Non-pigmented ciliary epithelial cell (primary cell): ENCODE measurements around the gene GATD1.

ENCODE experiments used
- DNase-seq: peaks from one replicate; pipeline ENCODE4 v3.0.0-alpha.2; 2010; ENCODE audit warnings: low read depth

The GATD1 gene

GRCh38 chr11:795634-796564, 18.6 kb upstream of the GATD1 start:
- DNase-seq = no peak

GRCh38 chr11:794766-795633, 17.7 kb upstream of the GATD1 start:
- DNase-seq = no peak

GRCh38 chr11:794013-794765, 16.9 kb upstream of the GATD1 start:
- no peak for DNase-seq

- DNase-seq = no peak
Measured at GRCh38 chr11:793556-793955, 16.3 kb upstream of the GATD1 start.

GRCh38 chr11:792873-793272, 15.6 kb upstream of the GATD1 start:
- no peak for DNase-seq

GRCh38 chr11:792535-792821, 15.2 kb upstream of the GATD1 start:
- DNase-seq = no peak

GRCh38 chr11:791658-792534, 14.6 kb upstream of the GATD1 start:
- no peak for DNase-seq

- DNase-seq = no peak
Measured at GRCh38 chr11:790721-791564, 13.7 kb upstream of the GATD1 start.

GRCh38 chr11:789943-790342, 12.7 kb upstream of the GATD1 start, which contains the start of gene CEND1:
Gene CEND1 (minus strand): TSS chr11:790090. CDS start chr11:788576, 1,514 bp downstream.
- no peak for DNase-seq

GRCh38 chr11:788953-789940, 12.0 kb upstream of the GATD1 start:
- no peak for DNase-seq

- DNase-seq = no peak
Measured at GRCh38 chr11:788009-788640, 10.8 kb upstream of the GATD1 start.

- DNase-seq = no peak
Measured at GRCh38 chr11:787084-787675, 9.9 kb upstream of the GATD1 start.

- no peak for DNase-seq
Measured at GRCh38 chr11:786235-787083, 9.2 kb upstream of the GATD1 start.

GRCh38 chr11:783581-784015, 6.3 kb upstream of the GATD1 start:
- DNase-seq = no peak

GRCh38 chr11:782264-783174, 5.2 kb upstream of the GATD1 start:
- no peak for DNase-seq

- no peak for DNase-seq
Measured at GRCh38 chr11:779955-780532, 2.8 kb upstream of the GATD1 start.
